ENCODE results near the gene DNAI1. TPM values are rescaled to one million over a fixed set of nuclear protein-coding genes. Genes with fewer than 3 reads are reported as not detected.

The DNAI1 gene
- total and polyA plus RNA-seq, 10 of the 15 experiments (the other 5 are each of a cell fraction or from before 2014, with no cell fraction given): not detected

- TF ChIP-seq TBL1XR1 (IDR thresholded peaks at IDR 0.05; ENCODE audit: low read depth, low read length): no peak
- no peak for TF ChIP-seq KAT2A (conservative IDR thresholded peaks at IDR 0.05; ENCODE audit: control insufficient read depth, low read depth, low read length)
- TF ChIP-seq IRF5 (IDR thresholded peaks at IDR 0.05; ENCODE audit: borderline replicate concordance): no peak
- TF ChIP-seq, protein P1, sequence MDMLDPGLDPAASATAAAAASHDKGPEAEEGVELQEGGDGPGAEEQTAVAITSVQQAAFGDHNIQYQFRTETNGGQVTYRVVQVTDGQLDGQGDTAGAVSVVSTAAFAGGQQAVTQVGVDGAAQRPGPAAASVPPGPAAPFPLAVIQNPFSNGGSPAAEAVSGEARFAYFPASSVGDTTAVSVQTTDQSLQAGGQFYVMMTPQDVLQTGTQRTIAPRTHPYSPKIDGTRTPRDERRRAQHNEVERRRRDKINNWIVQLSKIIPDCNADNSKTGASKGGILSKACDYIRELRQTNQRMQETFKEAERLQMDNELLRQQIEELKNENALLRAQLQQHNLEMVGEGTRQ (IDR thresholded peaks at IDR 0.05; ENCODE audit: borderline replicate concordance, low read depth, low read length): no peak
- TF ChIP-seq POLR2AphosphoS5 (IDR thresholded peaks at IDR 0.05; ENCODE audit: low read length): no peak
- TF ChIP-seq CTCF (IDR thresholded peaks at IDR 0.05 in 2 of 3, conservative IDR thresholded peaks at IDR 0.05 in 1 of 3; ENCODE audit: control insufficient read depth in 2 of 3, extremely low read depth in 1 of 3, insufficient read depth in 1 of 3, low read depth in 3 of 3, low read length in 3 of 3): no peak
- TF ChIP-seq CUX1 (IDR thresholded peaks at IDR 0.05; ENCODE audit: insufficient replicate concordance, low read depth, low read length): no peak
- no peak for TF ChIP-seq CHD1 (IDR thresholded peaks at IDR 0.05; ENCODE audit: low read depth, low read length)
- no peak for TF ChIP-seq RB1 (IDR thresholded peaks at IDR 0.05; ENCODE audit: borderline replicate concordance)
- TF ChIP-seq CEBPB (IDR thresholded peaks at IDR 0.05; ENCODE audit: borderline replicate concordance in 1 of 2, low read depth in 2 of 2, low read length in 2 of 2): no peak
- no peak for TF ChIP-seq RCOR1 (conservative IDR thresholded peaks at IDR 0.05; ENCODE audit: low read depth, low read length)
- no peak for TF ChIP-seq NRF1 (conservative IDR thresholded peaks at IDR 0.05; ENCODE audit: low read depth, low read length)
- TF ChIP-seq ATF2 (IDR thresholded peaks at IDR 0.05; ENCODE audit: low read length): no peak
- TF ChIP-seq POLR2AphosphoS2 (IDR thresholded peaks at IDR 0.05; ENCODE audit: low read depth, low read length): no peak
Measured at GRCh38 chr9:34451545-34451944, 7.1 kb upstream of the DNAI1 start (continued).

Data from GM12878 (cell line).